ENCODE data around the gene BMAL1.

Gene BMAL1

GRCh38 chr11:13277768-13278608 is at the start of gene BMAL1:
TSS of gene BMAL1 (plus strand) at chr11:13277790. CDS start at chr11:13354309, 76,519 bp downstream.
- TF ChIP-seq, protein P1, sequence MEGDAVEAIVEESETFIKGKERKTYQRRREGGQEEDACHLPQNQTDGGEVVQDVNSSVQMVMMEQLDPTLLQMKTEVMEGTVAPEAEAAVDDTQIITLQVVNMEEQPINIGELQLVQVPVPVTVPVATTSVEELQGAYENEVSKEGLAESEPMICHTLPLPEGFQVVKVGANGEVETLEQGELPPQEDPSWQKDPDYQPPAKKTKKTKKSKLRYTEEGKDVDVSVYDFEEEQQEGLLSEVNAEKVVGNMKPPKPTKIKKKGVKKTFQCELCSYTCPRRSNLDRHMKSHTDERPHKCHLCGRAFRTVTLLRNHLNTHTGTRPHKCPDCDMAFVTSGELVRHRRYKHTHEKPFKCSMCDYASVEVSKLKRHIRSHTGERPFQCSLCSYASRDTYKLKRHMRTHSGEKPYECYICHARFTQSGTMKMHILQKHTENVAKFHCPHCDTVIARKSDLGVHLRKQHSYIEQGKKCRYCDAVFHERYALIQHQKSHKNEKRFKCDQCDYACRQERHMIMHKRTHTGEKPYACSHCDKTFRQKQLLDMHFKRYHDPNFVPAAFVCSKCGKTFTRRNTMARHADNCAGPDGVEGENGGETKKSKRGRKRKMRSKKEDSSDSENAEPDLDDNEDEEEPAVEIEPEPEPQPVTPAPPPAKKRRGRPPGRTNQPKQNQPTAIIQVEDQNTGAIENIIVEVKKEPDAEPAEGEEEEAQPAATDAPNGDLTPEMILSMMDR (IDR thresholded peaks at IDR 0.05; ENCODE audit: insufficient read depth, low read length, missing control alignments), result no peak
- CTCF ChIA-PET, result interaction anchor here (0.9 to 3.3 kb wide), 4 partner anchors 40 to 68 kb away, joined by 3 to 15 read pairs (median 4); no protein-coding TSS in a partner anchor
- POLR2A ChIA-PET, result interaction anchor here (1.2 kb wide), 1 partner anchor 62 kb away, joined by 3 read pairs; no protein-coding TSS in a partner anchor
- H3K4me3 ChIP-seq (ENCODE audit: low read depth, low read length), result peak within 1 kb of the TSS; percentile 81
- no peak for DNase-seq (ENCODE audit: low read depth, low spot score)

- DNase-seq (ENCODE audit: low read depth, low spot score), result no peak
- H3K4me3 ChIP-seq (ENCODE audit: low read depth, low read length), result no peak overlapping the region
- CTCF ChIA-PET, result interaction anchor here (1.5 to 5.7 kb wide), 5 partner anchors 10 to 115 kb away, joined by 5 to 36 read pairs (median 22); no protein-coding TSS in a partner anchor
- POLR2A ChIA-PET, result no interaction called here
- TF ChIP-seq, protein P1 (IDR thresholded peaks at IDR 0.05; ENCODE audit: insufficient read depth, low read length, missing control alignments), result no peak
Observed at GRCh38 chr11:13228572-13228971, 49.0 kb upstream of the BMAL1 start.

- no peak for DNase-seq (ENCODE audit: low read depth, low spot score)
- CTCF ChIA-PET, result interaction anchor here (0.7 to 5.7 kb wide), 7 partner anchors 10 to 115 kb away, joined by 3 to 36 read pairs (median 6); no protein-coding TSS in a partner anchor
Observed at GRCh38 chr11:13229136-13229535, 48.5 kb upstream of the BMAL1 start.

DNA sequence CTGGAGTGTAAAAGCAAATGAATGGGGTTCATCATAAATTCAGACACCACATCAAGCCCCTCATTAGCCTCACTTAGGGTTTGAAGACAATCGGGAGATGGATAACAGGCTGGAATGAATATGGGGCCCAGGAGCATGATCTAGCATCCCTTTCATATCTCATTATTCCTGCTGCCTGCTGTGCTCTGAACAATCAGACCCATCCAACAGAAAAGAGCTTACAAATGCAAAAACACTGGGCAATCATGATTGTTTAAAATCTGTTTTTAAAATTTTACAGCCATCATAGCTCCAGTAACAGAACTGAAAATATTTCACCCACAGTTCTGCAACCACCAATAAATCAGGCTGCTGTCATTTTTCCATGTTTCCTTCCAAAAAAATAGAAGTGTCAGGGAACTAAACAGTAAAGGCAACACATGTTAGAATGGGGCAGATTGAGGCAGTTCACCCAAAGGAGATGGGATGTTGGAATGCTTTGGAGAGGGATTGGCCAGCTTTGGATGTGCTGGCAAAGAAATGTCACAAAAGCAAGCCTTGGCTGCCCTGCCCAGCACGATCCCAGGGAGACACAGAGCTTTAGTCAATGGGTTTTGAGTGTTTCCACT is 47.8 kb upstream of the BMAL1 start:
- ChIA-PET POLR2A (interaction anchor here (0.6 to 1.7 kb wide), 2 partner anchors 14 to 264 kb away, joined by 3 to 8 read pairs; no protein-coding TSS in a partner anchor), CTCF (interaction anchor here (0.7 to 5.7 kb wide), 9 partner anchors 9 to 266 kb away, joined by 3 to 36 read pairs (median 5); no protein-coding TSS in a partner anchor)
- no peak overlapping the region for H3K4me3 ChIP-seq (ENCODE audit: low read depth, low read length)
- TF ChIP-seq, protein P1 (IDR thresholded peaks at IDR 0.05; ENCODE audit: insufficient read depth, low read length, missing control alignments), result no peak
- no peak for DNase-seq (ENCODE audit: low read depth, low spot score)

More at GRCh38 chr11:13229136-13229535, 48.5 kb upstream of the BMAL1 start:
- H3K4me3 ChIP-seq (ENCODE audit: low read depth, low read length), result no peak overlapping the region
- POLR2A ChIA-PET, result interaction anchor here (1.7 kb wide), 1 partner anchor 13 kb away, joined by 8 read pairs; no protein-coding TSS in a partner anchor
- TF ChIP-seq, protein P1 (IDR thresholded peaks at IDR 0.05; ENCODE audit: insufficient read depth, low read length, missing control alignments), result no peak

- ChIA-PET CTCF (interaction anchor here (1.2 to 7.8 kb wide), 5 partner anchors 10 to 111 kb away, joined by 3 to 191 read pairs (median 4); no protein-coding TSS in a partner anchor), POLR2A (no interaction called here)
- TF ChIP-seq, protein P1 (IDR thresholded peaks at IDR 0.05; ENCODE audit: insufficient read depth, low read length, missing control alignments), result no peak
- H3K4me3 ChIP-seq (ENCODE audit: low read depth, low read length), result no peak overlapping the region
- DNase-seq (ENCODE audit: low read depth, low spot score), result no peak
Observed at GRCh38 chr11:13233173-13233745, 44.3 kb upstream of the BMAL1 start.

All from AG04449 (cell line).